Measurements from ENCODE around the gene TMEM95.

GRCh38 chr17:7315570-7316235, 39.3 kb upstream of the TMEM95 start:
- no peak for TF ChIP-seq ZNF8 (CRISPR knock-in tag; IDR thresholded peaks at IDR 0.05)
- no peak for TF ChIP-seq ESRRG (CRISPR knock-in tag; IDR thresholded peaks at IDR 0.05)
- no peak for TF ChIP-seq RARB (CRISPR knock-in tag; IDR thresholded peaks at IDR 0.05)
- no peak for TF ChIP-seq PPARA (CRISPR knock-in tag; IDR thresholded peaks at IDR 0.05; ENCODE audit: borderline replicate concordance)
- TF ChIP-seq BACH2 (CRISPR knock-in tag; IDR thresholded peaks at IDR 0.05; ENCODE audit: borderline replicate concordance): no peak
- no peak for TF ChIP-seq POU6F1 (CRISPR knock-in tag; IDR thresholded peaks at IDR 0.05; ENCODE audit: borderline replicate concordance, low read depth)
- TF ChIP-seq ZC3H10 (CRISPR knock-in tag; IDR thresholded peaks at IDR 0.05): no peak
- no peak for TF ChIP-seq ZFP30 (CRISPR knock-in tag; IDR thresholded peaks at IDR 0.05)
- TF ChIP-seq ZFP3 (CRISPR knock-in tag; IDR thresholded peaks at IDR 0.05): no peak
- no peak for TF ChIP-seq ISL1 (CRISPR knock-in tag; IDR thresholded peaks at IDR 0.05)
- TF ChIP-seq CSDC2 (CRISPR knock-in tag; IDR thresholded peaks at IDR 0.05): no peak
- TF ChIP-seq PATZ1 (CRISPR knock-in tag; IDR thresholded peaks at IDR 0.05; ENCODE audit: borderline replicate concordance): no peak
- TF ChIP-seq TCF4 (CRISPR knock-in tag; IDR thresholded peaks at IDR 0.05; ENCODE audit: borderline replicate concordance): no peak
